ENCODE data around the gene NTM. TPM values are rescaled to one million over a fixed set of nuclear protein-coding genes. Genes with fewer than 3 reads are reported as not detected.

Gene NTM
- total and polyA plus RNA-seq, 2 donors (not counting 3 experiments of a cell fraction or from before 2014, with no cell fraction given), result 1.00 to 1.1 TPM

- H3K27me3 ChIP-seq (ENCODE audit: control insufficient read depth in 2 of 2, insufficient read depth in 2 of 2, low read length in 2 of 2), result no peaks in the 10 kb centered on the region
- H4K20me1 ChIP-seq (replicated peaks; ENCODE audit: control insufficient read depth, extremely low read depth, insufficient read depth, low read length), result no peaks in the 10 kb centered on the region
- H3K4me3 ChIP-seq (replicated peaks in 1 of 3; ENCODE audit: insufficient read depth in 1 of 3, low read depth in 1 of 3, low read length in 3 of 3), result no peak overlapping the region
- no peaks in the 10 kb centered on the region for H3K4me1 ChIP-seq (ENCODE audit: control insufficient read depth, extremely low read depth, insufficient read depth, low read length)
- H3K9ac ChIP-seq (replicated peaks; ENCODE audit: extremely low read depth, insufficient read depth, low read length), result no peak overlapping the region
- no peak overlapping the region for H3K4me2 ChIP-seq (ENCODE audit: insufficient read depth, low read length)
- dilution Hi-C loops (cut with MboI; ENCODE audit: extremely low pct_ligation_motif_present, low sequenced_read_pairs), result no loop called here
- intact Hi-C loops (cut with micrococcal nuclease), result loop anchor here (10.0 kb wide), 1 partner anchor 447 kb away; no protein-coding TSS in a partner anchor
- BruUV-seq (replicated peaks), result no TSS peak
- ChIA-PET POLR2A (no interaction called here), CTCF (no interaction called here)
- H3K9me1 ChIP-seq (replicated peaks; ENCODE audit: control insufficient read depth, extremely low read depth, insufficient read depth, low read length), result no peaks in the 10 kb centered on the region
- no peak for FAIRE-seq
- H3K36me3 ChIP-seq (ENCODE audit: control insufficient read depth in 2 of 2, extremely low read depth in 1 of 2, insufficient read depth in 2 of 2, low read length in 2 of 2), result no peaks in the 10 kb centered on the region
- TF ChIP-seq MYC (IDR thresholded peaks at IDR 0.05; ENCODE audit: low read depth, low read length) (no peak), EZH2 (IDR thresholded peaks at IDR 0.05; ENCODE audit: borderline replicate concordance, low read depth, low read length, severe bottlenecking) (no peak), MAX (IDR thresholded peaks at IDR 0.05; ENCODE audit: insufficient read depth, insufficient read length) (no peak), POLR2AphosphoS5 (IDR thresholded peaks at IDR 0.05; ENCODE audit: insufficient read depth, low read depth, low read length) (no peak), FOS (IDR thresholded peaks at IDR 0.05; ENCODE audit: borderline replicate concordance, insufficient read depth, low read length) (no peak), CTCF (IDR thresholded peaks at IDR 0.05; ENCODE audit: extremely low read depth in 1 of 2, insufficient read depth in 1 of 2, low read depth in 1 of 2, low read length in 2 of 2) (no peak), POLR2A (IDR thresholded peaks at IDR 0.05; ENCODE audit: low read depth, low read length) (no peak), JUN (IDR thresholded peaks at IDR 0.05; ENCODE audit: borderline replicate concordance, insufficient read depth, insufficient read length, low read depth) (no peak), GATA2 (IDR thresholded peaks at IDR 0.05; ENCODE audit: insufficient read depth, insufficient read length, low read depth, low read length) (no peak)
- H3K27ac ChIP-seq (ENCODE audit: insufficient read depth, low read depth, low read length), result no peak overlapping the region
- H3K9me3 ChIP-seq (replicated peaks; ENCODE audit: control insufficient read depth, insufficient read depth, low read length), result no peaks in the 10 kb centered on the region
- H3K79me2 ChIP-seq (ENCODE audit: control insufficient read depth, insufficient read depth, low read length), result no peaks in the 10 kb centered on the region
- no peak overlapping the region for H2AFZ ChIP-seq (ENCODE audit: low read depth, low read length)
- DNase-seq (ENCODE audit: low read depth, low spot score), result no peak
Observed at GRCh38 chr11:131511794-131512193, 141.4 kb downstream of the NTM start.

Measured in endothelial cell of umbilical vein (primary cell).